H9 (cell line): Measurements from ENCODE around the gene RGS3. TPM values are rescaled to one million over a fixed set of nuclear protein-coding genes. Genes with fewer than 3 reads are reported as not detected.

Experiments used
- DNase-seq: peaks from one replicate; pipeline ENCODE4 v3.0.0-alpha.2; 2017
- H2AFZ ChIP-seq: one replicate; pipeline ENCODE4 v1.6.1; 2013; ENCODE audit warnings: mild to moderate bottlenecking, low read length, control low read depth, moderate library complexity
- H2AK5ac ChIP-seq: 2 replicates; pipeline ENCODE4 v1.6.1; 2013; ENCODE audit warnings: low read length, control low read depth, mixed read lengths; ENCODE audit not compliant: insufficient read length
- H2BK120ac ChIP-seq: one replicate; pipeline ENCODE4 v1.6.1; 2013; ENCODE audit warnings: low read depth, mild to moderate bottlenecking, low read length, control low read depth, inconsistent platforms; ENCODE audit not compliant: poor library complexity, severe bottlenecking
- H2BK12ac ChIP-seq: 2 replicates; pipeline ENCODE4 v1.6.1; 2013; ENCODE audit warnings: low read length, control low read depth, mixed read lengths, low read depth; ENCODE audit not compliant: insufficient read length
- H2BK15ac ChIP-seq: 2 replicates; pipeline ENCODE4 v1.6.1; 2013; ENCODE audit warnings: low read depth, low read length, control low read depth
- H2BK20ac ChIP-seq: one replicate; pipeline ENCODE4 v1.6.1; 2013; ENCODE audit warnings: low read depth, mild to moderate bottlenecking, low read length, control low read depth, inconsistent platforms; ENCODE audit not compliant: poor library complexity, severe bottlenecking
- H2BK5ac ChIP-seq: 2 replicates; pipeline ENCODE4 v1.6.1; 2013; ENCODE audit warnings: low read length, control low read depth, mixed read lengths; ENCODE audit not compliant: insufficient read length
- H3K14ac ChIP-seq: 2 replicates; pipeline ENCODE4 v1.6.1; 2013; ENCODE audit warnings: low read length, control low read depth; ENCODE audit not compliant: insufficient read depth
- H3K18ac ChIP-seq: 2 replicates; pipeline ENCODE4 v1.6.1; 2013; ENCODE audit warnings: low read depth, mild to moderate bottlenecking, mixed read lengths, low read length, control low read depth; ENCODE audit not compliant: insufficient read length
- H3K23ac ChIP-seq: 2 replicates; pipeline ENCODE4 v1.6.1; 2013; ENCODE audit warnings: low read length, control low read depth, mixed read lengths, low read depth; ENCODE audit not compliant: insufficient read length
- H3K23me2 ChIP-seq: 2 replicates; pipeline ENCODE4 v1.6.1; 2013; ENCODE audit warnings: low read depth, mild to moderate bottlenecking, mixed read lengths, low read length, control low read depth; ENCODE audit not compliant: insufficient read length, poor library complexity, severe bottlenecking
- H3K27ac ChIP-seq: 2 replicates; pipeline ENCODE4 v1.5.1; 2013; ENCODE audit warnings: low read length, control low read depth, mixed read lengths, low read depth; ENCODE audit not compliant: insufficient read length
- H3K27me3 ChIP-seq: 2 replicates; pipeline ENCODE4 v1.6.1; 2013; ENCODE audit warnings: low read length, control low read depth, inconsistent platforms; ENCODE audit not compliant: insufficient read depth
- H3K4ac ChIP-seq: 2 replicates; pipeline ENCODE4 v1.6.1; 2013; ENCODE audit warnings: low read depth, mild to moderate bottlenecking, control low read depth, inconsistent platforms, low read length, moderate library complexity
- H3K4me1 ChIP-seq: 2 replicates; pipeline ENCODE4 v1.6.1; 2013; ENCODE audit warnings: low read length, control low read depth, inconsistent platforms; ENCODE audit not compliant: insufficient read depth
- H3K4me2 ChIP-seq: 2 replicates; pipeline ENCODE4 v1.6.1; 2013; ENCODE audit warnings: low read length, control low read depth, mixed read lengths; ENCODE audit not compliant: insufficient read length, insufficient read depth
- H3K56ac ChIP-seq: 2 replicates; pipeline ENCODE4 v1.6.1; 2013; ENCODE audit warnings: low read depth, mild to moderate bottlenecking, mixed read lengths, low read length, control low read depth; ENCODE audit not compliant: insufficient read length
- H3K79me1 ChIP-seq: 2 replicates; pipeline ENCODE4 v1.6.1; 2013; ENCODE audit warnings: low read depth, mild to moderate bottlenecking, moderate library complexity, low read length, control low read depth, inconsistent platforms; ENCODE audit not compliant: insufficient read depth, poor library complexity, severe bottlenecking
- H3K79me2 ChIP-seq: 2 replicates; pipeline ENCODE4 v1.6.1; 2013; ENCODE audit warnings: low read length, control low read depth, inconsistent platforms; ENCODE audit not compliant: insufficient read depth
- H3K9ac ChIP-seq: 2 replicates; pipeline ENCODE4 v1.6.1; 2013; ENCODE audit warnings: low read length, control low read depth, mixed read lengths; ENCODE audit not compliant: insufficient read length; ENCODE audit errors: extremely low read depth
- H3K9me3 ChIP-seq: one replicate; pipeline ENCODE4 v1.6.1; 2013; ENCODE audit warnings: low read depth, low read length, inconsistent platforms; ENCODE audit not compliant: control insufficient read depth
- H3T11ph ChIP-seq: one replicate; pipeline ENCODE4 v1.6.1; 2013; ENCODE audit warnings: mild to moderate bottlenecking, low read length, control low read depth, inconsistent platforms
- H4K20me1 ChIP-seq: one replicate; pipeline ENCODE4 v1.6.1; 2013; ENCODE audit not compliant: control insufficient read depth, insufficient read length, insufficient read depth
- H4K5ac ChIP-seq: 2 replicates; pipeline ENCODE4 v1.6.1; 2013; ENCODE audit warnings: low read depth, mild to moderate bottlenecking, mixed read lengths, low read length, control low read depth; ENCODE audit not compliant: insufficient read length
- H4K8ac ChIP-seq: replicated peaks from 2 replicates; pipeline ENCODE4 v1.6.1; 2013; ENCODE audit warnings: low read length, control low read depth, mixed read lengths, low read depth; ENCODE audit not compliant: insufficient read length
- H4K91ac ChIP-seq: 2 replicates; pipeline ENCODE4 v1.6.1; 2013; ENCODE audit warnings: low read depth, mild to moderate bottlenecking, moderate library complexity, mixed read lengths, low read length, control low read depth; ENCODE audit not compliant: insufficient read length
- H3K27ac Mint-ChIP-seq, 3 experiments: 2 replicates in 2 of 3; 3 replicates in 1 of 3; pipeline ENCODE4 v1.8.0; 2020 to 2021; ENCODE audit warnings: mixed read lengths in 3 of 3, mild to moderate bottlenecking in 1 of 3, moderate library complexity in 1 of 3
- H3K27me3 Mint-ChIP-seq: 2 replicates; pipeline ENCODE4 v1.8.0; 2021; ENCODE audit warnings: low read depth, mild to moderate bottlenecking, moderate library complexity, mixed read lengths
- H3K36me3 Mint-ChIP-seq, 3 experiments: 2 replicates in 2 of 3; 3 replicates in 1 of 3; pipeline ENCODE4 v1.8.0; 2020 to 2021; ENCODE audit warnings: low read depth in 3 of 3, mixed read lengths in 3 of 3; ENCODE audit not compliant: insufficient read depth in 1 of 3
- H3K4me1 Mint-ChIP-seq, 2 experiments: 2 replicates each; pipeline ENCODE4 v1.8.0; 2020; ENCODE audit warnings: mixed read lengths in 2 of 2
- H3K4me3 Mint-ChIP-seq, 2 experiments: 2 replicates in 1 of 2; 3 replicates in 1 of 2; pipeline ENCODE4 v1.8.0; 2020 to 2021; ENCODE audit warnings: mild to moderate bottlenecking in 2 of 2, mixed read lengths in 2 of 2, moderate library complexity in 1 of 2
- H3K9me3 Mint-ChIP-seq, 2 experiments: 2 replicates in 1 of 2; 3 replicates in 1 of 2; pipeline ENCODE4 v1.8.0; 2020; ENCODE audit warnings: mild to moderate bottlenecking in 2 of 2, mixed read lengths in 2 of 2, moderate library complexity in 1 of 2
- WGBS: extraction: QIAGEN DNeasy Blood & Tissue Kit; methylation state at CpG from one replicate; pipeline ENCODE4 v1.1.7; 2013; ENCODE audit warnings: missing lambda C conversion rate, low lambda C conversion rate, mixed read lengths; ENCODE audit not compliant: insufficient read length; ENCODE audit errors: extremely low coverage; 5-methylcytosine and 5-hydroxymethylcytosine counted together
- total RNA-seq: library from RNA; stranded (reverse); gene quantifications from 2 replicates; pipeline ENCODE4 v1.2.1, GENCODE V29; 2021
- TF ChIP-seq, protein P1 (sequence below): fragments of 200-600 bp; sonication (generic); conservative IDR thresholded peaks from 3 replicates; pipeline ENCODE4 v1.8.0; 2021; ENCODE audit warnings: antibody characterized with exemption, mild to moderate bottlenecking

RGS3 gene
- total RNA-seq, 1 experiment from 2014 or later = 13.9 TPM

DNA sequence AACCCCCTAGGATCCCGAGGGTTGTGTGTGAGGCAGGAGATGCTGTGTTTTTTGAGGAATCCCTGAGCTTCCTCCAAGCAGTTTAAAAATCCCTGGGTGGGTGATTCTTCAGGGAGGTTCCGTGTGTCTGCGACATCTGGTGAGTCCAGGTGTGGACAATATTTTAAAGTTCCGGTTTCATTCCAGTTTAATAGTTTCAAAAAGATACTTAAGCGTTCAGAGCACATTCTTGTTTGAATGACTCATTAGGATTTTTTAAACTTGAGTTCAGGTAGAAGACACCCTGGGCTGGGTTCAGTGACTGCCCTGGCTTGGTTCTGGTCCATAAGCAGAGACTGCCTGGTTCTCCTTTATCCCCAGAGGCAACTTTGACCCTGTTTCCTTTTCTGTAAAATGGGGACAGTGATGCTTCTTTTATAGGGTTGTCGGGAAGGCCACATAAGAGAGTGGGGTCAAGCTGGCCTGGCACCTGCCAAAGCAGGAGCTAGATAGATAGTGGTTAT, 119.2 kb downstream of the RGS3 start:
- no peaks in the 10 kb centered on the region for H3K9me3 Mint-ChIP-seq

More for the DNA sequence above, 119.2 kb downstream of the RGS3 start:
- Histone ChIP-seq H3T11ph (no peak overlapping the region), H3K23ac (no peak overlapping the region), H3K4me1 (peaks cover 2% of the 10 kb centered on the region; the same call in 1 of the 2 replicates), H3K4me2 (no peak overlapping the region), H3K18ac (no peak overlapping the region), H3K4ac (no peak overlapping the region), H2BK20ac (no peak overlapping the region), H3K27me3 (no peaks in the 10 kb centered on the region), H3K14ac (no peak overlapping the region), H4K20me1 (no peaks in the 10 kb centered on the region), H3K56ac (no peak overlapping the region), H3K79me1 (no peaks in the 10 kb centered on the region), H2BK12ac (no peak overlapping the region), H2AFZ (no peak overlapping the region), H4K91ac (no peak overlapping the region), H2BK5ac (no peak overlapping the region), H4K5ac (no peak overlapping the region), H2BK15ac (no peak overlapping the region), H2BK120ac (no peak overlapping the region), H3K9ac (no peak overlapping the region), H3K23me2 (no peaks in the 10 kb centered on the region), H3K27ac (no peak overlapping the region), H2AK5ac (no peak overlapping the region), H3K79me2 (no peaks in the 10 kb centered on the region), H4K8ac (no peak overlapping the region), H3K9me3 (no peaks in the 10 kb centered on the region)
- no CpG with 5 or more reads among the region's 6 CpGs for WGBS
- peaks cover 9% of the 10 kb centered on the region in 2 experiments; a peak in 3 of 4 replicates for H3K4me1 Mint-ChIP-seq
- DNase-seq = no peak
- H3K36me3 Mint-ChIP-seq = peaks cover 0 to 14% (median 9%) of the 10 kb centered on the region in 3 experiments; a peak in 4 of 7 replicates
- H3K27ac Mint-ChIP-seq = peak overlapping the region in 1 of 3 experiments; percentile 35; a peak in 1 of 7 replicates
- no peak overlapping the region for H3K4me3 Mint-ChIP-seq
- TF ChIP-seq, protein P1, sequence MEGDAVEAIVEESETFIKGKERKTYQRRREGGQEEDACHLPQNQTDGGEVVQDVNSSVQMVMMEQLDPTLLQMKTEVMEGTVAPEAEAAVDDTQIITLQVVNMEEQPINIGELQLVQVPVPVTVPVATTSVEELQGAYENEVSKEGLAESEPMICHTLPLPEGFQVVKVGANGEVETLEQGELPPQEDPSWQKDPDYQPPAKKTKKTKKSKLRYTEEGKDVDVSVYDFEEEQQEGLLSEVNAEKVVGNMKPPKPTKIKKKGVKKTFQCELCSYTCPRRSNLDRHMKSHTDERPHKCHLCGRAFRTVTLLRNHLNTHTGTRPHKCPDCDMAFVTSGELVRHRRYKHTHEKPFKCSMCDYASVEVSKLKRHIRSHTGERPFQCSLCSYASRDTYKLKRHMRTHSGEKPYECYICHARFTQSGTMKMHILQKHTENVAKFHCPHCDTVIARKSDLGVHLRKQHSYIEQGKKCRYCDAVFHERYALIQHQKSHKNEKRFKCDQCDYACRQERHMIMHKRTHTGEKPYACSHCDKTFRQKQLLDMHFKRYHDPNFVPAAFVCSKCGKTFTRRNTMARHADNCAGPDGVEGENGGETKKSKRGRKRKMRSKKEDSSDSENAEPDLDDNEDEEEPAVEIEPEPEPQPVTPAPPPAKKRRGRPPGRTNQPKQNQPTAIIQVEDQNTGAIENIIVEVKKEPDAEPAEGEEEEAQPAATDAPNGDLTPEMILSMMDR = no peak
- no peaks in the 10 kb centered on the region for H3K27me3 Mint-ChIP-seq
